GM18502 (cell line): ENCODE results near the gene ARHGAP30.
"Not testable (repeated sequence)": the region's sequence is repeated elsewhere in the genome, so short reads cannot be mapped to it uniquely, and the experiment has no call there.

Experiments
- ATAC-seq: cut with Tn5 transposase; IDR thresholded peaks from one replicate; pipeline ENCODE4 v1.9.1; 2021; ENCODE audit warnings: mild to moderate bottlenecking; ENCODE audit not compliant: unreplicated experiment, poor library complexity

Gene ARHGAP30

DNA sequence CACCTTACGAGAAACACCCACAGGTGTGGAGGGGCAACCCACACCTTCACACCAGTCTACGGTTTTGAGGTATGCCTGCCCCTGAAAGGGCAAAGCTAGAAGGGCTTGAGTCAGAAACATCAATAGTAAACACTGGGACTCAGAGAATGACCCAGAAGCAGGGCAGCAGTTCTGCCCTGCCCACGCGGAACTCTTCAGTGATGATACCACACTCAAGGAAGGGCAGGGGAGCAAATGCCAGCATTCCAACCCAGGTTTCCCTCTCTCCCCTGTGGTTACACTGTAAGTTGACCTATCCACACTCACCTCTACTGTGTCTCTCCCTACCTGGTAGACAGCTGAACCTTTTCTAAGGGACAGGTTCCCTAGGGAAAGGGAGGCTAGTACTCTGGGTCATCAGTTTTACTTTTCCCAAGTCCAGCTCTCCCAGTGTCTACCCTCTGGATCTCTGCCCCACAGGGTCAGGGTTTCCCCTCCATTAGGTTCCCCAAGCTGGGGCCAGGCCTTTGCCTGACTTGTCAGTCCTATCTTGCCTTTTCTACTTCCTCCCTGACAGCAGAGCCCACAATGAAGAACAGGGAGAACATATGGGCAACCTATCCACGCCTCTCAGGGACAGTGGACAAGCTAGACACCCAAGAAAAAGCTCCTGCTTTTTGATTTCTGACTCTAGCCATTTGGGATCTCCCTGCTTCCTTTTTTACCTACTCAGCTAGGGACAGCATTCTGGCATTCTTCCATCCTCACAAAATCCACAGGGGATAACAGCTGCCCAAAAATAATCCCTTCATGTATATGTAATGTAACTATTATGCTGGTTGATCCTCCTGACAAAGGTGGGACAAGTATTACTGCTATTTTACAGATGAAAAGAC is 51.7 kb downstream of the ARHGAP30 start:
- no peak for ATAC-seq

DNA sequence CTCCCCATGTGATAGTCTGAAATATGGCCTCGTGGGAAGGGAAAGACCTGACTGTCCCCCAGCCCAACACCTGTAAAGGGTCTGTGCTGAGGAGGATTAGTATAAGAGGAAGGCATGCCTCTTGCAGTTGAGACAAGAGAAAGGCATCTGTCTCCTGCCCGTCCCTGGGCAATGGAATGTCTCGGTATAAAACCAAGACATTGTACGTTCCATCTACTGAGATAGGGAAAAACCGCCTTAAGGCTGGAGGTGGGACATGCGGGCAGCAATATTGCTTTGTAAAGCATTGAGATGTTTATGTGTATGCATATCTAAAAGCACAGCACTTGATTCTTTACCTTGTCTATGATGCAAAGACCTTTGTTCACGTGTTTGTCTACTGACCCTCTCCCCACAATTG is 52.5 kb downstream of the ARHGAP30 start:
- not testable (repeated sequence) for ATAC-seq

DNA sequence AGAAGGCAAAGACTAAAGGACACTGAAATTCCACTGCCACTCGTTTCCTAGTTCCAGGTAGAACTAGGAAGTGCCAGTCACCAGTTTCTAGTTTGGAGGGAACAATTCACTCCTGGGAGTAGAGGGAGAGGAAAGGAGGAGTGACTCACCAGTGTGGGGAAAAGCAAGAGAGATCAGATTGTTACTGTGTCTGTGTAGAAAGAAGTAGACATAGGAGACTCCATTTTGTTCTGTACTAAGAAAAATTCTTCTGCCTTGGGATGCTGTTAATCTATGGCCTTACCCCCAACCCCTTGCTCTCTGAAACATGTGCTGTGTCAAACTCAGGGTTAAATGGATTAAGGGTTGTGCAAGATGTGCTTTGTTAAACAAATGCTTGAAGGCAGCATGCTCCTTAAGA is 53.0 kb downstream of the ARHGAP30 start:
- ATAC-seq, result not testable (repeated sequence)

- ATAC-seq, result peak; percentile 88
Observed at GRCh38 chr1:161013488-161014230, 56.0 kb downstream of the ARHGAP30 start.

- ATAC-seq, result no peak
Observed at GRCh38 chr1:161013131-161013487, 56.6 kb downstream of the ARHGAP30 start.

- ATAC-seq, result no peak
Observed at GRCh38 chr1:161012420-161012819, 57.3 kb downstream of the ARHGAP30 start.

- no peak for ATAC-seq
Observed at GRCh38 chr1:161009602-161010211, 60.0 kb downstream of the ARHGAP30 start.

- ATAC-seq, result no peak
Observed at GRCh38 chr1:161008869-161009510, 60.7 kb downstream of the ARHGAP30 start.

GRCh38 chr1:161007369-161007768 is 62.3 kb downstream of the ARHGAP30 start:
- ATAC-seq, result no peak

- ATAC-seq, result no peak
Observed at GRCh38 chr1:161006563-161006962, 63.1 kb downstream of the ARHGAP30 start.

GRCh38 chr1:161001525-161001924 is 68.2 kb downstream of the ARHGAP30 start:
- ATAC-seq, result no peak

DNA sequence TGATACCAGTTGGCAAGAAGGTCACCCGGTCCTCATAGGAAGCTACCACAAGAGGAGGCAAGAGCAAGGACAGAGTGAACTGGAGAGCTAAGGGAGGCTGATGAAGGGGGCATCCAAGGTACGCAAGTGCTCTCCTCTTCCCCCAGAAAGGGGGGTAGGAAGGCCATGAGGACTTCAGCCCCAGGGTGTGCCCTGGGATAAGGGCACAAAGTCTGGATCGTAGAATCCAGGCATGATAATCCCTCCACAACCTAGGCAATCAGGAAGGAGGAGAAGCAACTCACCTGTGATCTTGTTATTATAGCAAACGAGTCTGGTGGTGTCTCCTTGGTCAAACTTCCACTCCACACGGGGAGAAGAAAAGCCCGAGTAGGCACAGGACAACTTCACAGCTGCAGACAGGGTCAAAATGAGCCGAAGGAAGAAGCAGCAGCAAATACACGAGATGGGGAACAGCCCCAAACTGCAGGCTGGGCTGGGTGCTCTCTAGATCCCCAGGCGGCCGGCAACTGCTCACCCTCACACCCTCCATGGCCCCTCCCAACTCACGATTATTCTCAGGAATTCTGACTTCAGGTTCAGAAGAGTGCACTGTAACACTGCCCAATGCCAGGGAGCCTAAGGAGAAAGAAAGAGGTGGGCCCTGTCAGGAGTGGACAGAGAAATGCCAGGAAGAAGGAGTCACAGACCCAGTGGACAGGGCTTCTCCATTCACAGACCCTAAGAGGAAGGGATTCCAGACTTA is 68.8 kb downstream of the ARHGAP30 start:
- ATAC-seq, result no peak

DNA sequence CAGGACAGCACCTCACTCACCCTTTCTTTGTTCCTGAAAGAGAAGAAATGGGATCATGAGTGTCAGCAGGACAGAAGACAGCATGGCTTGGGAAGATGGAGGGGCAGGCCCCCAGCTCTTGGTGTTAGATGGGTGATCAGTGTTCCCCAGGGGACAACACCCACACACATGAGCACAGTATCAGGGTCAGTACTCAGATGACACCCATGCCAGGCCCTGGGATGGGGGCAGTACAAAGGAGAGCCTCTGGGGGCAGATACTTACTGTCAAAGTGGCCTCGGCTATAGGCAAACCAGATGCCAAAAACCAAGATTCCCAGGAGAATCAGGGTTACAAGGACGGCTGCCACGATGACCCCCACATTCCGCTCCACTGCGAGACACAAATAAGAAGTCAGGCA is 70.3 kb downstream of the ARHGAP30 start:
- no peak for ATAC-seq

DNA sequence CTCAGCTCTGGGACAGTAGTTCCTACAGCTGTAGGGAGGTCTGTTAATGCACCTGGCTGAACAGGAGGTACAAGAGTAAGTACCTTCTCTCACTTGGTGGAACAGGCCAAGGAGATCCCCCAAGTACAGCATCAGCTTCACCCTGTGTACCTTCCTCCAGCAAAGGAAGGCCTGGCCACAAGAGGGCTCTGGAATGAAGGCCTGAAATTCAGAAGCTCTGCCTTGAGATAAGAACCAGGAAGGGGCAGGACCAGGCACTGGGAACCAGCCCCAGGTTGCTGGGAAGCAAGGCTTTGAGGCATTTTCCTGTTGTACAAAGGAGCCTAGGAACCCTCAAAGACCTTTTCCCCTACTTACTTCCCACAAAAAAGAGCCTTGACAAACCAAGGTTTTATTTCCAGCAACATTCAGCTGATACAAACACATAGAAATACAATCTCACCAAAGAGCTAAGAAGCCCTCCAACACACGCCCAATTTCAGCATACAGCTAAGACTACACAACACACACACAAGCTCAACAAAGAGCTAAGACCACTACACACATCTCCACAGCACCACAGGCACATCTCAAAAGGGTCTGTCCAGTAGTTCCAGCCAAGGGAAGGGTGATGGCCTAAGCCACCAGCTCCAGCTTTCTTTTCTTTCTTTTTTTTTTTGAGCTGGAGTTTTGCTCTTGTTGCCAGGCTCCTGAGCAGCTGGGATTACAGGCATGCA is 72.2 kb downstream of the ARHGAP30 start:
- ATAC-seq, result peak; percentile 54
